K562 (cell line): ENCODE data around the gene SCAMP1. TPM values are rescaled to one million over a fixed set of nuclear protein-coding genes. Genes with fewer than 3 reads are reported as not detected.

Source experiments
- ATAC-seq: fragments of 200-7000 bp; cut with Tn5 transposase; 3 replicates; pipeline ENCODE4 v1.9.1; 2020; ENCODE audit warnings: moderate library complexity
- BruUV-seq: library from RNA; stranded (reverse); fragments of 400-500 nt; replicated peaks from 2 replicates; lab custom pipeline; 2021; lab: Mats Ljungman, UMichigan
- CTCF ChIA-PET: fragments of 300-600 bp; formaldehyde crosslinking; extraction: SDS; loops from one replicate; lab custom pipeline; 2021; ENCODE audit warnings: low intra/inter-chr PET ratio; lab: Yijun Ruan, JAX
- POLR2A ChIA-PET: fragments of 300-600, 350-650 bp; sonication (Branson Sonifier 250); formaldehyde crosslinking; extraction: SDS; loops from one replicate; lab custom pipeline; 2021; ENCODE audit warnings: antibody characterized with exemption, inconsistent platforms; lab: Yijun Ruan, JAX
- DNase-seq, 4 experiments: peaks; one replicate each; pipeline versions ENCODE4 v3.0.0 to v3.0.0-alpha.2; 2011 to 2018; ENCODE audit warnings: low spot score in 3 of 4, mixed read lengths in 3 of 4; ENCODE audit errors: extremely low read depth in 1 of 4
- FAIRE-seq: peaks from 2 replicates; lab custom pipeline; 2011; peaks lifted over from hg19 to GRCh38; lab: Jason Lieb, UNC
- H2AFZ ChIP-seq: 2 replicates; pipeline ENCODE4 v1.6.0; 2011; ENCODE audit warnings: low read depth, low read length, control low read depth, inconsistent platforms
- H3K27ac ChIP-seq: fragments of 200-600 bp; 3 replicates; pipeline ENCODE4 v1.8.0; 2011; ENCODE audit warnings: low read depth, mild to moderate bottlenecking, control low read depth, inconsistent platforms, low read length, moderate library complexity, mixed read lengths; ENCODE audit errors: extremely low read depth
- H3K27me3 ChIP-seq, 2 experiments: fragments of 300-600 bp in 1 of 2; 2 replicates in 1 of 2; 3 replicates in 1 of 2; pipeline versions ENCODE4 v1.6.0 to v1.8.0; 2011; ENCODE audit warnings: inconsistent platforms in 2 of 2, low read length in 2 of 2, mild to moderate bottlenecking in 1 of 2, mixed read lengths in 1 of 2, moderate library complexity in 1 of 2; ENCODE audit not compliant: control insufficient read depth in 2 of 2, insufficient read depth in 2 of 2
- H3K36me3 ChIP-seq: fragments of 300-600 bp; 3 replicates; pipeline ENCODE4 v1.8.0; 2011; ENCODE audit warnings: mild to moderate bottlenecking, low read length, inconsistent platforms; ENCODE audit not compliant: control insufficient read depth, insufficient read depth
- H3K4me1 ChIP-seq, 2 experiments: fragments of 200-600 bp in 1 of 2; replicated peaks in 1 of 2; 2 replicates in 1 of 2; 3 replicates in 1 of 2; pipeline versions ENCODE4 v1.5.1 to v1.8.0; 2011; ENCODE audit warnings: inconsistent platforms in 2 of 2, low read length in 2 of 2, mild to moderate bottlenecking in 1 of 2, mixed read lengths in 1 of 2, moderate library complexity in 1 of 2; ENCODE audit not compliant: control insufficient read depth in 2 of 2, insufficient read depth in 2 of 2
- H3K4me2 ChIP-seq: 2 replicates; pipeline ENCODE4 v1.6.1; 2011; ENCODE audit warnings: low read length, control low read depth, inconsistent platforms, mixed read lengths; ENCODE audit not compliant: insufficient read depth
- H3K4me3 ChIP-seq: fragments of 200-600 bp; sonication (generic), shearing (Covaris generic); 2 replicates; pipeline ENCODE4 v1.5.1; 2016; ENCODE audit warnings: control low read depth, inconsistent platforms
- H3K79me2 ChIP-seq: fragments of 200-600 bp; 3 replicates; pipeline ENCODE4 v1.8.0; 2011; ENCODE audit warnings: low read length, inconsistent platforms; ENCODE audit not compliant: control insufficient read depth, insufficient read depth
- H3K9ac ChIP-seq, 2 experiments: 2 replicates each; pipeline versions ENCODE4 v1.6.0 to v1.6.1; 2011; ENCODE audit warnings: low read depth in 2 of 2, low read length in 2 of 2, control low read depth in 1 of 2, inconsistent platforms in 1 of 2, mild to moderate bottlenecking in 1 of 2, mixed read lengths in 1 of 2; ENCODE audit not compliant: insufficient read depth in 1 of 2
- H3K9me1 ChIP-seq: one replicate; pipeline ENCODE4 v1.6.0; 2011; ENCODE audit warnings: inconsistent platforms, mild to moderate bottlenecking, low read length, moderate library complexity; ENCODE audit not compliant: control insufficient read depth, insufficient read depth
- H3K9me3 ChIP-seq: replicated peaks from 2 replicates; pipeline ENCODE4 v1.5.1; 2011; ENCODE audit warnings: low read depth, low read length, inconsistent platforms; ENCODE audit not compliant: control insufficient read depth, insufficient read depth
- H4K20me1 ChIP-seq: replicated peaks from 2 replicates; pipeline ENCODE4 v1.6.1; 2011; ENCODE audit warnings: low read length, inconsistent platforms, mixed read lengths; ENCODE audit not compliant: control insufficient read depth, insufficient read depth
- BRCA1 ChIP-seq, 2 experiments: fragments of 450-650 bp in 1 of 2; sonication (generic) in 1 of 2; formaldehyde crosslinking in 1 of 2; IDR thresholded peaks; 2 replicates each; pipeline versions ENCODE4 v1.5.0 to v1.6.1; 2017 to 2020; ENCODE audit warnings: mild to moderate bottlenecking in 1 of 2, missing genetic modification reagents in 1 of 2
- NR2F6 ChIP-seq: fragments of 450-650 bp; formaldehyde crosslinking; IDR thresholded peaks from 2 replicates; pipeline ENCODE4 v1.4.0; 2020; ENCODE audit warnings: mild to moderate bottlenecking
- RBM34 ChIP-seq: fragments of 200-400 bp; formaldehyde crosslinking; IDR thresholded peaks from 2 replicates; pipeline ENCODE4 v1.6.1; 2018; ENCODE audit warnings: low read length, borderline replicate concordance; ENCODE audit not compliant: insufficient read depth
- SMAD1 ChIP-seq: fragments of 150-350 bp; IDR thresholded peaks from 2 replicates; pipeline ENCODE4 v1.6.1; 2014; ENCODE audit warnings: low read length, low read depth; ENCODE audit not compliant: partially characterized antibody
- ZFP36 ChIP-seq: fragments of 150-350 bp; IDR thresholded peaks from 2 replicates; pipeline ENCODE4 v1.6.1; 2018; ENCODE audit warnings: low read length, low read depth; ENCODE audit not compliant: partially characterized antibody
- ZNF174 ChIP-seq: fragments of 250-450 bp; sonication (Bioruptor Pico); IDR thresholded peaks from 2 replicates; pipeline ENCODE4 v1.4.0; 2020; ENCODE audit warnings: mild to moderate bottlenecking
- WGBS: fragments of 100-300 bp; shearing (Covaris generic); methylation state at CpG from one replicate; pipeline ENCODE4 v1.1.6; 2016; ENCODE audit warnings: low coverage, mixed read lengths; ENCODE audit not compliant: insufficient coverage; ENCODE audit errors: missing lambda C conversion rate; 5-methylcytosine and 5-hydroxymethylcytosine counted together
- in situ Hi-C: fragments of 300-500 bp; cut with MboI; formaldehyde crosslinking; loops from 4 replicates; pipeline ENCODE4 v1.15.0; 2018; ENCODE audit warnings: inconsistent platforms, mixed read lengths
- intact Hi-C: fragments of 100-400 bp; cut with micrococcal nuclease; formaldehyde crosslinking; loops from 2 replicates; pipeline ENCODE4 v1.14.2; 2022
- polyA plus RNA-seq, 8 experiments: library from polyadenylated mRNA; depleted of rRNA in 4 of 8; stranded (reverse) in 5 of 8; unstranded in 3 of 8; fragments of >200 nt; fragmentation: Nextera tagmentation in 2 of 8; fragmentation: Illumina TruSeq in 1 of 8; extraction: Ambion mirVana in 2 of 8; extraction: Trizol in 1 of 8; gene quantifications; 2 replicates each; pipeline versions ENCODE4 v1.2.1 to v1.2.3, GENCODE V29; 2011 to 2014; ENCODE audit warnings: inconsistent platforms in 1 of 8, missing spikeins in 1 of 8
- total RNA-seq, 7 experiments: library from RNA; depleted of rRNA in 6 of 7; stranded (reverse); fragments of >200 nt in 6 of 7; fragmentation: Illumina TruSeq in 2 of 7; extraction: Trizol in 2 of 7; gene quantifications; 2 replicates each; pipeline versions ENCODE4 v1.2.1 to v1.2.3, GENCODE V29; 2011 to 2021; ENCODE audit warnings: low replicate concordance in 1 of 7
- TF ChIP-seq, protein P1 (sequence below), 2 experiments: fragments of 450-650 bp; formaldehyde crosslinking in 1 of 2; IDR thresholded peaks; 2 replicates each; pipeline versions ENCODE4 v1.4.0 to v1.6.1; 2014 to 2020; ENCODE audit warnings: mild to moderate bottlenecking in 2 of 2, borderline replicate concordance in 1 of 2, low read depth in 1 of 2
- TF ChIP-seq, protein P2 (sequence below): sonication (generic); formaldehyde crosslinking; IDR thresholded peaks from 2 replicates; pipeline ENCODE4 v1.9.0; 2022; ENCODE audit warnings: mild to moderate bottlenecking, missing genetic modification reagents
- TF ChIP-seq, protein P3 (sequence below), 2 experiments: fragments of 450-650 bp in 1 of 2; sonication (generic) in 1 of 2; formaldehyde crosslinking in 1 of 2; IDR thresholded peaks in 1 of 2; conservative IDR thresholded peaks in 1 of 2; 2 replicates each; pipeline versions ENCODE4 v1.6.1 to v1.8.1; 2016 to 2023; ENCODE audit warnings: mild to moderate bottlenecking in 2 of 2, moderate library complexity in 2 of 2, inconsistent platforms in 1 of 2, missing genetic modification reagents in 1 of 2
- TF ChIP-seq, protein P4 (sequence below), 2 experiments: fragments of 450-650 bp; conservative IDR thresholded peaks; 2 replicates each; pipeline ENCODE4 v1.6.1; 2017; ENCODE audit warnings: mild to moderate bottlenecking in 2 of 2, moderate library complexity in 2 of 2

SCAMP1 gene
- total and polyA plus RNA-seq, 9 of the 15 experiments (the other 6 are each of a cell fraction or from before 2014, with no cell fraction given): 5.4 to 23.9 (median 13.8) TPM

DNA sequence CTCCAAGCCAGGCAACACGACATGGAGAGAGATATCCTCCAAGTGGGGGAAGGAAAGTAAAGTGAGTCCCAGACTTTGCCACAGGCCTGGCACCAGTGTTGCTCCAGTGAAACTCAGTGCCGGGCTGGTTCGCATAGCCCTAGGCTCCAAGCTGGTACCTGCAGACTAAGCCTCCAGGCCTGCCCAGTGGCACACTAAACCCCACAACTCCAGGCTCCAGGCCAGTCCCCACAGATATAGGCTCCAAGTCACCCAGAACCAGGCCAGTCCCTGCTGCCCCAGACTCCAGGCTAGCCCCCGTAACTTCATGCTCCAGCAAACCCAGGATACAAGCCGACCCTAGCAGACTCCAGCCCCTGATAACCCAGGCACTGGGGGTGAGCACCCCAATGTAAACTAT, 42.9 kb upstream of the SCAMP1 start:
- 48% methylated on average over 5 of the region's 5 CpGs for WGBS
- no peak for DNase-seq
- no peaks in the 10 kb centered on the region for H4K20me1 ChIP-seq
- H3K9me1 ChIP-seq: no peaks in the 10 kb centered on the region
- no peaks in the 10 kb centered on the region for H3K36me3 ChIP-seq
- peaks cover 4% of the 10 kb centered on the region; the same call in 1 of the 2 replicates for H3K9me3 ChIP-seq
- H3K27ac ChIP-seq: no peak overlapping the region
- CTCF ChIA-PET: no interaction called here
- intact Hi-C loops: no loop called here
- no peak overlapping the region for H3K4me2 ChIP-seq
- H3K4me3 ChIP-seq: no peak overlapping the region
- POLR2A ChIA-PET: no interaction called here
- H3K4me1 ChIP-seq: no peaks in the 10 kb centered on the region
- in situ Hi-C loops: no loop called here
- no TSS peak for BruUV-seq
- no peak for FAIRE-seq
- no peaks in the 10 kb centered on the region for H3K79me2 ChIP-seq
- 0 out of 4 replicates have a peak overlapping the region, but pooled peaks of 1 of the 2 experiments have one; percentile 36 for H3K9ac ChIP-seq
- H2AFZ ChIP-seq: peak overlapping the region; percentile 48
- no peaks in the 10 kb centered on the region for H3K27me3 ChIP-seq
- no peak for ATAC-seq
- TF ChIP-seq ZFP36 (no peak), ZNF174 (CRISPR knock-in tag) (no peak), BRCA1 (IDR thresholded peaks at IDR 0.05) (no peak), BRCA1 (CRISPR knock-in tag; IDR thresholded peaks at IDR 0.05) (no peak), SMAD1 (no peak), RBM34 (no peak), NR2F6 (no peak)
- TF ChIP-seq, protein P1, sequence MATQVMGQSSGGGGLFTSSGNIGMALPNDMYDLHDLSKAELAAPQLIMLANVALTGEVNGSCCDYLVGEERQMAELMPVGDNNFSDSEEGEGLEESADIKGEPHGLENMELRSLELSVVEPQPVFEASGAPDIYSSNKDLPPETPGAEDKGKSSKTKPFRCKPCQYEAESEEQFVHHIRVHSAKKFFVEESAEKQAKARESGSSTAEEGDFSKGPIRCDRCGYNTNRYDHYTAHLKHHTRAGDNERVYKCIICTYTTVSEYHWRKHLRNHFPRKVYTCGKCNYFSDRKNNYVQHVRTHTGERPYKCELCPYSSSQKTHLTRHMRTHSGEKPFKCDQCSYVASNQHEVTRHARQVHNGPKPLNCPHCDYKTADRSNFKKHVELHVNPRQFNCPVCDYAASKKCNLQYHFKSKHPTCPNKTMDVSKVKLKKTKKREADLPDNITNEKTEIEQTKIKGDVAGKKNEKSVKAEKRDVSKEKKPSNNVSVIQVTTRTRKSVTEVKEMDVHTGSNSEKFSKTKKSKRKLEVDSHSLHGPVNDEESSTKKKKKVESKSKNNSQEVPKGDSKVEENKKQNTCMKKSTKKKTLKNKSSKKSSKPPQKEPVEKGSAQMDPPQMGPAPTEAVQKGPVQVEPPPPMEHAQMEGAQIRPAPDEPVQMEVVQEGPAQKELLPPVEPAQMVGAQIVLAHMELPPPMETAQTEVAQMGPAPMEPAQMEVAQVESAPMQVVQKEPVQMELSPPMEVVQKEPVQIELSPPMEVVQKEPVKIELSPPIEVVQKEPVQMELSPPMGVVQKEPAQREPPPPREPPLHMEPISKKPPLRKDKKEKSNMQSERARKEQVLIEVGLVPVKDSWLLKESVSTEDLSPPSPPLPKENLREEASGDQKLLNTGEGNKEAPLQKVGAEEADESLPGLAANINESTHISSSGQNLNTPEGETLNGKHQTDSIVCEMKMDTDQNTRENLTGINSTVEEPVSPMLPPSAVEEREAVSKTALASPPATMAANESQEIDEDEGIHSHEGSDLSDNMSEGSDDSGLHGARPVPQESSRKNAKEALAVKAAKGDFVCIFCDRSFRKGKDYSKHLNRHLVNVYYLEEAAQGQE (IDR thresholded peaks at IDR 0.05; ENCODE audit: borderline replicate concordance): no peak
- TF ChIP-seq, protein P1 (CRISPR knock-in tag; IDR thresholded peaks at IDR 0.05; ENCODE audit: low read depth): no peak
- TF ChIP-seq, protein P2, sequence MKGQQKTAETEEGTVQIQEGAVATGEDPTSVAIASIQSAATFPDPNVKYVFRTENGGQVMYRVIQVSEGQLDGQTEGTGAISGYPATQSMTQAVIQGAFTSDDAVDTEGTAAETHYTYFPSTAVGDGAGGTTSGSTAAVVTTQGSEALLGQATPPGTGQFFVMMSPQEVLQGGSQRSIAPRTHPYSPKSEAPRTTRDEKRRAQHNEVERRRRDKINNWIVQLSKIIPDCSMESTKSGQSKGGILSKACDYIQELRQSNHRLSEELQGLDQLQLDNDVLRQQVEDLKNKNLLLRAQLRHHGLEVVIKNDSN (CRISPR knock-in tag): no peak
- TF ChIP-seq, protein P3, sequence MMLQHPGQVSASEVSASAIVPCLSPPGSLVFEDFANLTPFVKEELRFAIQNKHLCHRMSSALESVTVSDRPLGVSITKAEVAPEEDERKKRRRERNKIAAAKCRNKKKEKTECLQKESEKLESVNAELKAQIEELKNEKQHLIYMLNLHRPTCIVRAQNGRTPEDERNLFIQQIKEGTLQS (IDR thresholded peaks at IDR 0.05): no peak
- TF ChIP-seq, protein P3 (CRISPR knock-in tag; conservative IDR thresholded peaks at IDR 0.05): no peak
- TF ChIP-seq, protein P4, sequence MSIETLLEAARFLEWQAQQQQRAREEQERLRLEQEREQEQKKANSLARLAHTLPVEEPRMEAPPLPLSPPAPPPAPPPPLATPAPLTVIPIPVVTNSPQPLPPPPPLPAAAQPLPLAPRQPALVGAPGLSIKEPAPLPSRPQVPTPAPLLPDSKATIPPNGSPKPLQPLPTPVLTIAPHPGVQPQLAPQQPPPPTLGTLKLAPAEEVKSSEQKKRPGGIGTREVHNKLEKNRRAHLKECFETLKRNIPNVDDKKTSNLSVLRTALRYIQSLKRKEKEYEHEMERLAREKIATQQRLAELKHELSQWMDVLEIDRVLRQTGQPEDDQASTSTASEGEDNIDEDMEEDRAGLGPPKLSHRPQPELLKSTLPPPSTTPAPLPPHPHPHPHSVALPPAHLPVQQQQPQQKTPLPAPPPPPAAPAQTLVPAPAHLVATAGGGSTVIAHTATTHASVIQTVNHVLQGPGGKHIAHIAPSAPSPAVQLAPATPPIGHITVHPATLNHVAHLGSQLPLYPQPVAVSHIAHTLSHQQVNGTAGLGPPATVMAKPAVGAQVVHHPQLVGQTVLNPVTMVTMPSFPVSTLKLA (conservative IDR thresholded peaks at IDR 0.05): no peak
